Fibroblast of skin of scalp (primary cell): ENCODE results near the gene SURF1.
"Not testable (repeated sequence)": the region's sequence is repeated elsewhere in the genome, so short reads cannot be mapped to it uniquely, and the experiment has no call there.

Source experiments
- DNase-seq: peaks from one replicate; pipeline ENCODE4 v3.0.0-alpha.2; 2013

The SURF1 gene

GRCh38 chr9:133320421-133320881, 35.8 kb downstream of the SURF1 start:
- DNase-seq, result no peak

- not testable (repeated sequence) for DNase-seq
Measured at GRCh38 chr9:133317551-133317950, 38.7 kb downstream of the SURF1 start.

- DNase-seq, result no peak
Measured at GRCh38 chr9:133315997-133316396, 40.3 kb downstream of the SURF1 start.

- no peak for DNase-seq
Measured at GRCh38 chr9:133309608-133310007, 46.7 kb downstream of the SURF1 start.

GRCh38 chr9:133307301-133307700, 49.0 kb downstream of the SURF1 start:
- no peak for DNase-seq

- peak; percentile 5 for DNase-seq
Measured at GRCh38 chr9:133306242-133307204, 49.8 kb downstream of the SURF1 start.

- DNase-seq, result no peak
Measured at GRCh38 chr9:133305731-133306130, 50.6 kb downstream of the SURF1 start.

GRCh38 chr9:133304477-133305377, 51.6 kb downstream of the SURF1 start:
- DNase-seq, result no peak

GRCh38 chr9:133304158-133304470, 52.2 kb downstream of the SURF1 start:
- DNase-seq, result no peak

- no peak for DNase-seq
Measured at GRCh38 chr9:133303266-133304157, 52.8 kb downstream of the SURF1 start.
